Chondrocyte (in vitro differentiated cells): ENCODE measurements around the gene PF4V1. TPM values are rescaled to one million over a fixed set of nuclear protein-coding genes. Genes with fewer than 3 reads are reported as not detected.

Experiments used
- DNase-seq: peaks from one replicate; pipeline ENCODE4 v3.0.0; 2021; ENCODE audit warnings: mixed read lengths, low spot score
- H3K27ac Mint-ChIP-seq: one replicate; pipeline ENCODE4 v1.8.0; 2021; ENCODE audit warnings: mild to moderate bottlenecking, moderate library complexity, mixed read lengths; ENCODE audit not compliant: unreplicated experiment
- H3K27me3 Mint-ChIP-seq: 2 replicates; pipeline ENCODE4 v1.8.0; 2021; ENCODE audit warnings: low read depth, mixed read lengths
- H3K36me3 Mint-ChIP-seq: 2 replicates; pipeline ENCODE4 v1.8.0; 2021; ENCODE audit warnings: low read depth, mixed read lengths
- H3K4me1 Mint-ChIP-seq: 2 replicates; pipeline ENCODE4 v1.8.0; 2021; ENCODE audit warnings: low read depth, mild to moderate bottlenecking, mixed read lengths
- H3K4me3 Mint-ChIP-seq: one replicate; pipeline ENCODE4 v1.8.0; 2021; ENCODE audit warnings: mild to moderate bottlenecking, moderate library complexity, mixed read lengths; ENCODE audit not compliant: unreplicated experiment
- H3K9me3 Mint-ChIP-seq: 2 replicates; pipeline ENCODE4 v1.8.0; 2021; ENCODE audit warnings: low read depth, mixed read lengths
- CTCF ChIP-seq: fragments of 200-600 bp; sonication (generic); IDR thresholded peaks from 2 replicates; pipeline ENCODE4 v1.5.0; 2021; ENCODE audit warnings: antibody characterized with exemption, mild to moderate bottlenecking, moderate library complexity
- total RNA-seq: library from RNA; stranded (reverse); gene quantifications from 3 replicates; pipeline ENCODE4 v1.2.1, GENCODE V29; 2021

Gene PF4V1
- total RNA-seq, 1 donor from 2014 or later = not detected

GRCh38 chr4:73839071-73839470, 14.0 kb upstream of the PF4V1 start:
- Mint-ChIP-seq H3K9me3 (no peaks in the 10 kb centered on the region), H3K4me1 (peaks cover 8% of the 10 kb centered on the region), H3K4me3 (no peak overlapping the region), H3K27ac (no peak overlapping the region), H3K36me3 (peaks cover 3% of the 10 kb centered on the region), H3K27me3 (peaks cover 42% of the 10 kb centered on the region)
- no peak for TF ChIP-seq CTCF
- no peak for DNase-seq

- Mint-ChIP-seq H3K9me3 (no peaks in the 10 kb centered on the region), H3K27ac (no peak overlapping the region), H3K36me3 (peaks cover 3% of the 10 kb centered on the region), H3K4me1 (peaks cover 8% of the 10 kb centered on the region), H3K4me3 (no peak overlapping the region), H3K27me3 (peaks cover 46% of the 10 kb centered on the region)
- no peak for TF ChIP-seq CTCF
- no peak for DNase-seq
Observed at GRCh38 chr4:73839715-73840114, 13.4 kb upstream of the PF4V1 start.

GRCh38 chr4:73841243-73841925, 11.7 kb upstream of the PF4V1 start:
- Mint-ChIP-seq H3K4me1 (peaks cover 8% of the 10 kb centered on the region), H3K36me3 (peaks cover 3% of the 10 kb centered on the region), H3K9me3 (no peaks in the 10 kb centered on the region), H3K27me3 (peaks cover 53% of the 10 kb centered on the region), H3K27ac (no peak overlapping the region), H3K4me3 (no peak overlapping the region)
- no peak for TF ChIP-seq CTCF
- DNase-seq = no peak

GRCh38 chr4:73842696-73843095, 10.4 kb upstream of the PF4V1 start:
- Mint-ChIP-seq H3K27ac (no peak overlapping the region), H3K4me1 (no peaks in the 10 kb centered on the region), H3K4me3 (no peak overlapping the region), H3K9me3 (no peaks in the 10 kb centered on the region), H3K36me3 (peaks cover 3% of the 10 kb centered on the region), H3K27me3 (peaks cover 48% of the 10 kb centered on the region)
- no peak for TF ChIP-seq CTCF
- no peak for DNase-seq

GRCh38 chr4:73843369-73843768, 9.7 kb upstream of the PF4V1 start:
- Mint-ChIP-seq H3K4me3 (no peak overlapping the region), H3K36me3 (peaks cover 3% of the 10 kb centered on the region), H3K4me1 (no peaks in the 10 kb centered on the region), H3K9me3 (no peaks in the 10 kb centered on the region), H3K27me3 (peaks cover 53% of the 10 kb centered on the region), H3K27ac (no peak overlapping the region)
- DNase-seq = no peak
- TF ChIP-seq CTCF = no peak
